Limb (tissue), 2 donors: ENCODE measurements around the gene CYS1.

ENCODE experiments used
- DNase-seq, 2 donors: peaks; one replicate each; pipeline ENCODE4 v3.0.0-alpha.2; 2016; ENCODE audit errors: extremely low spot score in 2 of 2

CYS1 gene

DNA sequence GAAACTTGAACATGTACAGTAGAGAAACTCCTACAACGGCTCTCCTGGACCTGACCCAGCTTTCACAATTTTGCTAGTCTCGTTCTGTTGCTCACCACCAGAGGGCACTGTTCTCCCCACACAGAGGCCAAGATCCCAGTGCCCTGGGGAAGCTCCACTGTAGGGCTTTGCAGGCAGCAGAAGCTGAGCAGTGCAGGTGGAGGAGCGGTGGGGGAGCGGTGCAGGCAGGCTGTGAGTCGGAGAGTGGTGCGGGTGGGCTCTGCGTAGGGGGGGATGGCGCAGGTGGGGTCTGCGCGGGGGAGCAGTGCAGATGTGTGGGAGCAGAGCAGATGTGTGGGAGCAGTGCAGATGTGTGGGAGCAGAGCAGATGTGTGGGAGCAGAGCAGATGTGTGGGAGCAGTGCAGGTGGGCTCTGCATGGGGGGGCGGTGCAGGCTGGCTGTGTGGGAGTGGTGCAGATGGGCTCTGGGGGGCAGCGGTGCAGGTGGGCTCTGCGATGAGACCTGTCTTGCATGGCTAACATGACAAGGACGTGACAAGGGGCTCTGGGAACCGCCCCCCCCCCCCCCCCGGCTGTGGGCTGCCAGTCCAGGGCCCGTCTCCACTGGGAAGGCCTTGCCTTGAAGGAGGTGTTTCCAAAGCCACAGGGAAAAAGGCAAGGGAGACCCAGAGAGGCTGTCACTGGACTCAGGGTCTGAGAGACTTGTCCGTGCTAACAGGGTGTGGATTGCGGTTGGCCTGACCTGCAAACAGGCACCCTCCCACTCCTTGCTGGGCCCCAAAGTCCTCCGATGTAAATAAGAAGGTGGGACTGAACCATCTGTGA, 7.3 kb downstream of the CYS1 start:
- peak; percentile 87 to 88 for DNase-seq

DNA sequence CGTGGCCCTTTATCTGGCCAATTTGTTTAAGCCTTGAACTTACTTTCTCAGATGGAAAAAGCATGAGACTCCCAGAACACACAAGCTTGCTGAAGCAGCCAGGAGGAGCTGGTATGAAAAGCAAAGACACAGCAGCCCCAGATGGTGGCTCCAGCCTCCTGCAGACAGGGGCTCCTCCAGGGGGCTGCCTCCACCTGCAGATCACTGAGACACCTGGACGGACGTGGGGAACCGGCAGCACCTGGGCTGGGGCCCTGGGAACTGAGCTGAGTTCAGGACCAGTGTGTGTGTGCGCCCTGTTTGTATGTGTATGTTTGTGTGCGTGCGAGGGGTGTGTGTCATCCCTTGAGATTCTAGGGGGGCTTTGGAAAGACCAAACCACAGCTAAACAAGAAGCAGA, 8.6 kb downstream of the CYS1 start:
- no peak for DNase-seq

DNA sequence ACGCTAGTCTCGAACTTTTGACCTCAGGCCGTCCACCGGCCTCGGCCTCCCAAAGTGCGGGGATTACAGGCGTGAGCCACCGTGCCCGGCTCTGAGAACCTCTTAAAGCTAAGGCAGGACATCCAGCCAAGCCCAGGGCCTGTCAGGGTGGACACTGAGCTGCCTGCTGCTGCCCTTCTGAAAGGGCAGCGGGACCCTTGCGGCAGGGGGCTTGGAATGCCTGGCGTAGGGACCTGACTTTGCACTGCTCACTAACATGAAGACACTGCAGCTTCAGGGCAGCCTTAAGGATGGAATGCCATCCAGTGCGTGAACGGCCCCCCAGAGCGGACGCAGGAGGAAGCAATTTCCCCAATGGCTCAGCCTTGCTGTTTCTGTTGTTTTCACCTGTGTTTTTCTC, 9.0 kb downstream of the CYS1 start:
- DNase-seq: no peak

DNA sequence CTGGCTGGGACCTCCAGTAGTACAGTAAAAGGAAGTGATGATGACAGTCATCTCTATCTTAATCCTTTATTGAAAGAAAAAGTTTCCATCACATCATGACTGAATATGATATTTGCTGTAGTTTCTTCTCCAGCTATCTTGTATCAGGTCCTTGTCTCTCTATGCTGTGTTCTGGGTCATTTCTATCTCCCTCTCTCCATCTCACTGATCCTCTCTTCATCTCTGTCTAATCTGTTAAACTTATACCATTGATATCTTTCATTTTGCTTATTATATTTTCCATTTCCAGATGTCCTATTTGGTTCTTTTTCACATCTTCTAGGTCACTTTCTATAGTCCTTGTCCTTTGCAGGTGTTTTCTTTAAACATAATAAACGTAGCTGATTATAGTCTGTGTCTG, 12.3 kb downstream of the CYS1 start:
- no peak for DNase-seq

DNA sequence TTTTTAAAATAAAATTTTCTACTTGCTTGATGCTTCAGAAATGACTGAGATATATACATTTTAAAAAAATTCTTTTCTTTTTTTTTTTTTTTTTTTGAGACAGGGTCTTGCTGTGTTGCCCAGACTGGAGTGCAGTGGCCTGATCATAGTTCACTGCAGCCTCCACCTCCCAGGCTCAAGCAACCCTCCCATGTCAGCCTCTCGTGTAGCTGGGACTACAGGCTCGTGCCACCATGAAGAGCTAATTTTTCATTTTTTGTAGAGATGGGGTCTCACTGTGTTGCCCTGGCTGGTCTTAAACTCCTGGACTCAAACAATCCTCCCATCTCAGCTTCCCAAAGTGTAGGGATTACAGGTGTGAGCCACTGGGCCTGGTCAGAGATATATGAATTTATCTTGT, 12.9 kb downstream of the CYS1 start:
- DNase-seq: no peak

DNA sequence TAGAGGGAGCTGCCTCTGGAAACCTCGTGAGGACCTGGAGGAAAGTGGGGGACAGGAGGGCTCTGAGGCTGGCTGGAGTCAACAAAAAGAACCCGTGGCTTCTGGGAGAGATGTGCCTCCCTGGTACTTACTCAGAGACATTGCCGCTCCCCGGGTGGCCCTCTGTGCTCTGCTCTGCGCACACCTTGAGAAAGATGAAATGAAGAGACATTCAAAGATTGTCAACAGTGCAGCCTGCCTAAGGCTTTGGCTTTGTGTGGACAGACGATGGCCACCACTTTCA, 14.5 kb downstream of the CYS1 start:
- no peak for DNase-seq

DNA sequence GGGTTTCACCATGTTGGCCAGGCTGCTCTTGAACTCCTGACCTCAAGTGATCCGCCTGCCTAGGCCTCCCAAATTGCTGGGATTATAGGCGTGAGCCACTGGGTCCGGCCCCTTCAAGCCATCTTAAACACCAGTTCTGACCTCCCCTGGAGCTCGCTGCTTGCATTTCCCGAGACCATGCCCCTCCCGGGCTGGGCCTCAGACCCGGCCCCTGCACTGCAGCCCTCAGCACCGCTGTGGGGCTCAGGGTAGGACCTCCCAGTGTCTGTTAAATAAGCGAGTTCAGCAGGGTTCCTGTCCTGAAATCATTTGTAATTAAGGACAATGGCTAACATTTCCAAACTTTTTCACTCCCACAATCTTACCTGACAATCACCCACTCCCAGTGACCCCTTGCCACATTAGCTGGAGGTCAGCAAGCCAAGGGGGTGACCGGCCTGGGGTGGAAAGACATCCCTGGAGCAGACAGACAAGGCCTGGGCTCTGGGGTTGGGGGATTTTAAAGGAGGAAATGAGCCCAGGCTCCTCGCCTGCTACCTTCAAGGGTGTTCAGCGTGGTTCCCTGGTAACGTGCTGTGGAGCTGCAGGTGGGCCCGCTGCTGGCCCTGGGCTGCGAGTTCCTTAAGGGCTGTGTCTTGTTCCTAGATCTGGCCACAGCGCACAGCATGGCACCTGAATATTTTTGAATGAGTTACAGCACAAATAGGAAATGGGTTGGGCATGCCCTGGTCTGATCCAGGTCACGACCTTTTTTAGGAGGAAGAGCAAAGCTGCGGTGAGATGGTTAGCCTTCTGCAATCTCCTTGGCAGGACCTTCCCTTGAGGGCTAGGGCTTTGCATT, 15.1 kb downstream of the CYS1 start:
- no peak for DNase-seq

DNA sequence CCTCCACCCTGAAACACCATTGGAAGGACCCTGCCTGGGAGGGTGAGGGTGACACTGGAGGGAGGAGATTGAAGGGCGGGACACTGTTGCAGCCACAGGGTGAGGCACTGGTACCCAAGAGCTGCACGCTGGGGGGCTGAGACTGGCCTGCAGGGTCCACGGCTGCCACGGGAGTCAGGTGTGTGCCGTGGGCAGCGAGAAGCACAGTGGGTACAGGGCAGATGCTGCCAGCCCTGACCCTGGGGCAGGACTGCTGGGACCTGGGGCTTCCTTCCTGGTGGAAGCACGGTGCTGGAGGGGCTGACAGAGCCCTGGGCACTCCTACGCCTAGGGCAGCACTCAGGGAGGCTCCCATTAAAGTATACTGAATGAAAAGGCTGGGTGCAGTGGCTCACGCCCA, 16.6 kb downstream of the CYS1 start:
- DNase-seq: no peak

DNA sequence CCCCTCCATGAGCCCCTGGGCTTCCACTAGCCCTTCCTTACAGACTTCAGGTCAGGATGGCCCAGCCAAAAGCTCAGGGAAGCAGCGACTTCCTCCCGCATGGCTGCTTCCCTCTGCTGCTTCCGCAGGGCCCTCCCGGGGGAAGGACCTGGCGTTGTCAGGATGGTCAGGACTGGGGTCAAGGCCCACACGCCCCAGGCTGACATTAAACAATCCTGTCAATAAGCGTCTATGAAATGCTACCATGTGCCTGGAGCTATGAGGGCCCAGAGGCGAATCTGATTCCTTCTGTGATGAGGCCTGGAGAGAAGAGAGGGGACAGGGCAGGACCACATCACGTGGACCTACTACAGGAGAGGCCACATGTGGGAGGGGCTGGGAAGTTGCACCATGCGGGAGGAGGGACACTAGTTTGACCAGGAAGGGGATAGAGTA, 17.3 kb downstream of the CYS1 start:
- DNase-seq: no peak

DNA sequence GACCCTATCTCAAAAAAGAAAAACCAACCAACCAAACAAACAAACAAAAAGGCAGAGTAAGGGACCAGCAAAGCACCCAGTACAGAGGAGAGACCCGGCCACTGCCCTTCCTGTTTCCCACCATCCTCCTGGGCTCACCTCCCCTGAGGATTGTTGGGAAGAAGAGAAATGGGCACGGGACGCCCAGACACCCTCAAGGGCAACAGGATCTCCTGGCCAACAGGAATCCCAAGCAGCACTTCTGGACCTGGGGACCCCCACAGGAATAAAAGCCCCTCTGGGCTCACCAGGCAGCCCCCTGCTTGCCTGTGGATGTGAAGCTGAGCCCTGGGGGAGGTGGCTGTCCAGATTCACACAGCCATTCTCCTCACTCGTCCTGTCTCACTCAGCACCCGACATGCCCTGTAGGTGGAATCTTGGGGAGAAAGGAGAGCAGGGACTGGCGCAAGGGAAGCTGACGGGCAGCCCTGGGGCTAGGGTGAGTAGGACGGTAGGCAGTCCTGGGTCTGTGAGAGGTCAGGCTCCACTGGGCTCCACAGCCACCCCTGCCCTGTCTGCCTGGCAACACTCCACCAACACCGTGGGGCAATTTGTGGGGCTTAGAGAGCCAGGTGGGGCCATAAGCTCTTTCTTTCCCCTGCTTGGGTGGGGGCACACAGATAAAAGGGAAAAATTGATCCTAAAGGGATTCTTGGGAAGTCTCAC, 18.8 kb downstream of the CYS1 start:
- no peak for DNase-seq

DNA sequence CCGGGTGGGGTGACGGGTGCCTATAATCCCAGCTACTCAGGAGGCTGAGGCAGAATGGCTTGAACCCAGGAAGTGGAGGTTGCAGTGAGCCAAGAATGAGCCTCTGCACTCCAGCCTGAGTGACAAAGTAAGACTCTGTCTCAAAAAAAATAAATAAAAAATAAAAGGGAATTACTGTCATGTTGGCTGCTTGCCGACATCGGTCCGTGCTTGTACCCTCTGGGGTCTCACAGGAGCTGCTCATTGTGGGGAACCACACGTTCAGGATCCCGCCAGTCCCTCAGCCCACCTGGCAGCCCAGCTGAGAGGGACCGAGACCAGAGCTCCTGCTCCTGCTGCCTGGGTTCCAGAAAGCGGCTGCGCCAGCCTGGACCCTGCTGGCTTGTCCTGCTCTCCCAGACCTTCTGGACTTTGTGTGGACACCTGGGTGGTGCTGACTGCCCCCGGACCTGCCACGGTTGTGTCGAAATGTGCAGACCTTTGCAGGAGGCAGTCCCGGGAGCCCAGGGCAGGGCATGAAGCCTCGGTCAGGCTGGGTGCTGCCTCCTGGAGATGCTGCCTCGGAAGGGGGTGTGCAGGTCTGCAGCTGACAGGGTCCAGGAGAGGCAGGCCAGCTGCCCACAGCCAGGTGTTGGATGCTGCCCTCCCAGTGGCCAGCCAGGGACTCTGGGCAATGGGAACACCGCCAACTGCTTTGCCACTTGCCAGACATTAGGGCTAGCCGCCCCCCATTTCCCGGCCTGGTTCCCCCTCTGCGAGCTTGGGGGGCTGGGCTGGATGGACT, 20.5 kb downstream of the CYS1 start:
- no peak for DNase-seq

DNA sequence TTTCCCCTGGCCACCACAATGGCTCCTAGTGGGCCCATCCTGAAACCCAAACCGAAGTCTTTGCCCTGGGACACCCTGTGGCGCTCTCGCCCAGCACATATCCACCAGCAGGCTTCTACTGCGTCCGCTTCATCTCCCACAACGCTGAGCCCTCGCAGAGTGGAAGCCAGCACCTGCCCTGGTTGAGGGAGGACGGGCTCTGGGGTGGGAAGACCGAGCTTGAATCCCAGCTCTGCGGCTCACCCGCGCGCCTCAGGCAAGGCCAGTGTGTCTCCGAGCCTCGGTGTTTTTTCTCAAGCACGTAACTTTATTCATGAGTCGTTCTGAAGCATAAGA, 21.2 kb downstream of the CYS1 start:
- no peak for DNase-seq

DNA sequence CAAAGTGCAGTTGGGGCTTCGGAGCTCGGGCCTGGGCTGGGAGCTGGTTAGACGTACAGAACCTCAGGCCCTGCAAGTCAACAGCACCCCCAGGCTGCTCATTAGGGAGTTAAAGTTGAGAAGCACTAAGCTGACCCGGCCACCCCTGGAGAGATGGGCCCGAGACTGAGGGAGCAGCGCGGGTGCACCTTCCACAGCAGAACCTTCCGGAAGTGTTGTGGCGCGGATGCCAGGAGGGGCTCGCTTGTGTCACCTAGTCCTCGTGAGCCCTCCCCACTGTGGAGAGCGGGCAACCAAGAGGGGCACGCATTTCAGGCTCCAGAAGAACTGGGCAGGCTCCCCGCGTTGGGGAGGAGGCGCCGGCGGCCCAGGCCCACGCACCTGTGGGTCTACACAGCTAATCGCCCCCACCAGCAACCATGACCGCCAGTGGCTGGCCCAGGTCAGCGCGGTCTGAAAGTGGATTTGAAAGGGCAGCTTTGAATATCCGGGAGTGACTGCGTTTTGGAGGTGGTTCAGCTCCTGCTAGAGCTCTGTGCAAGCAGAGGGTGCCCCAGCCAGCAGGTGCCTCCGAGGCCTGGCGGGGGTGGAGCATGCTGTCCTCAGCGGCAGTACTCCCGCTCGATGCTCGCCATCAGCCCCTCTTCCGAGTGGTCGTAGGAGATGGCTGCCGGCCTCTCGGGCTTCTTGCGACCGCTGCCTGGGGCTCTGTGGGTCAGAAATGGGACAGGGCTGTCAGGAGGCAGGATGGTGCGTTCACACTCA, 21.8 kb downstream of the CYS1 start:
- DNase-seq: no peak

DNA sequence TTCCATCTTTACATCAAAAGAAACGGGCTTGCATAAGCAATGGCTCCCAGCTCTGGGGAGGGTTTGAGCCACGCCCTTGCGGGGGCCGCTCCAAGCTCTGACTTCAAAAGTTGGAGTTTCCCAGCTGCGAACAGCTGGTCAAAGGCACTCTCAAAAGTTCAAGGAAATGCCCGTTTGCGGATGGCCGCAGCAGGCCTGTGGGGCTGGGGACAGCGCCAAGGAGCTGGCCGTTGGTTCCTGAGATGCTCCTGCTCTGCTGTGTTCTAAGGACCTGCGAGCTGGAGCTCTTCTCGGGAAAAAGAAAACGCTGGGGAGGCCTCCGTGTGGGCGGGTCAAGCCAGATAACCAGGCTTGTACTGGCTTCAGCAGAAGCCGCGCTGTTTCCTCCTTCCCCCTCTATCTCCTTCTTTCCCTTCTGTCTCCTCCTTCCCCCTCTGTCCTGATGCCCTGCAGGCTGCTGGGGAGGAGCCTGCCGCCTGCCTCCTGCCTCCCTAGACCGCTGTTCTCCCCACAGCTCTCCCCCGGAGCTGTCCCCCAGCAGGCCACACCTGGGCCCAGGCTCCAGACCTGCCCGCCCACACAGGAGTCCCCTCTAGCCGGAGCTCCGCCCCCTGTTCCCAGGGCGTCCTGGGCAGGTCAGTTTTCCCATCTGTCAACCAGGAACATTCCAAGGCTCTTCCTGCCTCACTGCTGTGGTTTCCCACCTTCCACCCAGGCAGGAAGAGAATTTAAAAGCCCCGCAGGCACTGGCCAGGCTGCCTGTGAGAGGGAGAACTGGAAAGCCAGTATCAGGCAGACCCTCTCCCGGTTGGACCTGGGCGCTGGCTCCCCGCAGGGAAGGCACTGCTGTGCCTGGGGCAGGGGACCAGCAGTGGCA, 22.7 kb downstream of the CYS1 start:
- peak; percentile 69 to 76 for DNase-seq

DNA sequence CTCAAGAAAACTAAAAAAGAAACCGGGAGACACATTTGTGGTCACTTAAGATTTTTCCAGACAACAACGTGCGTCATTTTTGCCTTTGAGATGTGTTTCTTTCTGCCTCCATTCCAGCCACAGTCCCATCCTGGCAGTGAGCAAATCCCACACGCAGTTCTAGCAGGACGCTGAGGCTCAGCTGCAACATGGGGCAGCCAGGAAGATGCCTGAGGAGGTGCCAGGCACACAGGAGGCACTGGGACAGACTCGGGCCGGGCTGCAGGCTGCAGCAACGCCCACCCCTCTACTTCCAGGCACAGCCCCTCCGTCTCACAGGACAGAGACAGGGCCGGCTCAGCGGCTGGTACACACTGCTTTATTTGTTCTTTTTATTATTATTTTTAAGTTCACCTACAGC, 23.8 kb downstream of the CYS1 start:
- DNase-seq: peak in 1 of 2 donors; percentile 26

DNA sequence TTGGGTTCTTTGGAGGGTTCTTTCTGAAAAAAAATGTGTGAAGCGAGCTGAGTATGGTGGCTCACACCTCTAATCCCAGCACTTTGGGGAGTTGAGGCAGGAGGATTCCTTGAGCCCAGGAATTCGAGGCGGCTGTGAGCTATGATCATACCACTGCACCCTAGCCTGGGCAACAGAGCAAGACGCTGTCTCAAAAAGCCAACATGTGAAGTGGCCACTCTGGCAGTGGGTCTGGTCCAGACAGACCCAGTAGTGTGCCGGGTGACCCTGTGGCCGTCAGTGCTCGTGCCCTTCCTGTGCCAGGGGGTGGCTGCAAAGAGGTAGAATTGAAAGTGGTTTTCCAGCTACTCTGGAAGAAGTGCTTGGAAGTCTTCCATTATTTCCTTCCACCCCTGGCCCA, 25.2 kb downstream of the CYS1 start:
- DNase-seq: no peak

DNA sequence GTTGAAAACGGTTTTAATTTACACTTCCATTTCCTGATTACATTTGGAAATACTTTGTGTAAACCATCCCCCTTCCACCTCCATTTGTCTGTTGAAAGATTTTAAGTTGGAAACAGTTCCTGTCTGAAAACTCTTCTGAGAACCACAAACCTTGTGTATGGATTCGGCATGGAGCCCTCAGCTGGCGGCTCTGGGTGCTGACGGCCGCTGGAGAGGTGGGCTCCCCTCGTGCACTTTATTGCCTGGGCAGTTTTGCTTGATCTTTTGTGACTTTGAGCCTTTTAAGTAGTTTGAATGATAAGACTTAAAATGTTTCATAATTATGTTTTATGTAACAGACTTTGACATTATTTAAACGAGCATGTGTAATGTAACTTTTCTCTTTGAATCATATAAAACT, 25.8 kb downstream of the CYS1 start:
- DNase-seq: no peak

DNA sequence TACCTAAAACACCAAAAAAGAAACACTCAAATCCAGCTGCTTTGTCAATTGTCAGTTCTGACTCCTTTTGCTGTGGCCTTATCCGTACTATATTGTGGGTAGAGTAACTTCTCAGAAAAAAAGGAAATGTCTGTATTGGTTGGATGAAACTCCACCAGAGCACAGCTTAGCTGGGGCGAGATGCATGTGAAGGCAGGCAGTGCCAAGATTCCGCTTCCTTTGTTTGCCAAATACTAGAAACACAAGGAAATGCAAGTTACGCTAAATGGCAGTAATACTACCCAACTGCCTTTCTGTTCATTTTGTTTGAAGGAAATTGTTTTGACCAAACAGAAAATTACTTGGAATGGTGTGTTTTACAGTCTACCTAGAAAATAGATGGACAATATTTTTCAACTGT, 26.9 kb downstream of the CYS1 start:
- DNase-seq: no peak

DNA sequence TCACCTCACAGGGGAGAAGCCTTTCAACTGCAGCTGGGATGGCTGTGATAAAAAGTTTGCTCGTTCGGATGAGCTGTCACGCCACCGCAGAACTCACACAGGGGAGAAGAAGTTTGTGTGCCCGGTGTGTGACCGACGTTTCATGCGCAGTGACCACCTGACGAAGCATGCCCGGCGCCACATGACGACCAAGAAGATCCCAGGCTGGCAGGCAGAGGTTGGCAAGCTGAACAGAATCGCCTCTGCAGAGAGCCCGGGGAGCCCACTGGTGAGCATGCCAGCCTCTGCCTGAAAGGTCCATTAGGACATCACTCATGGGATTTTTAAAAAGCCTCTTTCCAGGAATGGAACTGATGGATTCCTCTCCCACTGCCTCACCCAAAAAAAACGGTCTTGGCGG, 28.0 kb downstream of the CYS1 start:
- DNase-seq: no peak
